ENCODE measurements around the gene DSCAM. TPM values are rescaled to one million over a fixed set of nuclear protein-coding genes. Genes with fewer than 3 reads are reported as not detected.

Gene DSCAM
- total and polyA plus RNA-seq, 2 experiments from 2014 or later, result not detected

DNA sequence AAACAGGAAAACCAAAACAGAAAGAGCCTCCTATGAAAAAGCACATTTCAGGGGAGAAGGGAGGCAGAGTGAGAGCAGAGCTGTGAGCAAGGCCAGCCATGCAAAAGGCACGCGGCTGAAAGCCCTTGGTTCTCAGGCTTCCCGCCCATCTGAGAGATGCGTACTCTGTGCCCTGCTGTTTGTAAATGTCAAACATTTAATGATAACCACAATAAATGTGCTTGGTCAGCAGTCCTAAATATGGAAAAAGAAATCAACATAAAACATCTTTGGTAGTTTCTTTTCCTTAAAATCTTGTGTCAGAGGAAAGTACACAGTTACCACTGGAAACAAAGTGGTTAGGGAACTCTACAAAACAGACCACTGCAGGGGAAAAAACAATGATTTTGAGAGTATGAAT is 283.1 kb downstream of the DSCAM start:
- Histone ChIP-seq H3K27ac (no peak overlapping the region), H3K4me3 (no peak overlapping the region), H2AFZ (no peak overlapping the region), H3K4me2 (ENCODE audit: unreplicated experiment) (no peak overlapping the region), H3K4me1 (ENCODE audit: insufficient read depth) (no peaks in the 10 kb centered on the region), H3K36me3 (ENCODE audit: low read depth) (no peaks in the 10 kb centered on the region), H3K9ac (no peak overlapping the region), H3K27me3 (replicated peaks; ENCODE audit: insufficient read depth) (no peaks in the 10 kb centered on the region), H3F3A (ENCODE audit: insufficient read depth) (no peaks in the 10 kb centered on the region), H3K9me2 (ENCODE audit: insufficient read depth) (no peaks in the 10 kb centered on the region), H3K79me2 (ENCODE audit: insufficient read depth) (no peaks in the 10 kb centered on the region), H4K20me1 (ENCODE audit: insufficient read depth) (no peaks in the 10 kb centered on the region), H3K9me3 (ENCODE audit: low read depth) (no peaks in the 10 kb centered on the region)
- no peak for TF ChIP-seq EZH2phosphoT487 (IDR thresholded peaks at IDR 0.05; ENCODE audit: insufficient read depth, low read depth)
- no peak for TF ChIP-seq EZH2 (IDR thresholded peaks at IDR 0.05; ENCODE audit: insufficient read depth, poor library complexity, severe bottlenecking)
- in situ Hi-C loops (cut with MboI), result no loop called here
- 1 to 3% methylated on average over 4 of the region's 4 CpGs for WGBS, 2 experiments (ENCODE audit: low coverage in 1 of 2, low lambda C conversion rate in 2 of 2, missing lambda C conversion rate in 2 of 2)
- DNase-seq, result no peak

DNA sequence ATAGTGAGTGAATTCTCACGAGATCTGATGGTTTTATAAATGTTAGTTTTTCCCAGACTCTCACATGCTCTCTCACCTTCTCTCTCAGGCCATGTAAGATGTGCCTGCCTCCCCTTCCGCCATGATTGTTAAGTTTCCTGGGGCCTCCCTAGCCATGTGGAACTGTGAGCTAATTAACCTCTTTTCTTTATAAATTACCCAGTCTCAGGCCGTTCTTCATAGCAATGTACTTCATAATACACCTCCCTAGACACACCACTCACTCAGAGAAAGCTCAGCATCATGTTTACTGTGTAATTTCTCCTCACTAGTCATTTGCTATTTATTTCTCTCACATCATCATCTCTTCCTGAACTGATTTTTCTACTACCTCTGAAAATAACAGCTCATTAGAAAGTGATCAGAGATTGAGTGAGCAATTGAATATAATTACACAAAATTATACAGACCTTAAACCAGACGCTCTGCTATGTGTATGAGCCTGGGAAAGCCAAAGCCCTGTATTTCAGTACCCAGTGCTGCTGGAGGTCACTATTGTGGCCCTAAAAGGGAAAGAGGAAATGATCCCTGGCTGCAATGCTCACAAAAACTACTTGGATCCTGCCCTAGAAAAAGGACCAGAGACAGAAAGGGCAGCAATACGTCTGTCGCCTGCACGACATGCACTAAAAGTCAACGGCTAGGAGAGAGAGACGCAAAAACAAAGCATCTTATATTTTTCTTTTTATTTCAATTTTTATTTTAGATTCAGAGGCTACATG is 284.5 kb downstream of the DSCAM start:
- DNase-seq, result no peak
- Histone ChIP-seq H3K27me3 (replicated peaks; ENCODE audit: insufficient read depth) (no peaks in the 10 kb centered on the region), H2AFZ (no peak overlapping the region), H3K36me3 (ENCODE audit: low read depth) (no peaks in the 10 kb centered on the region), H4K20me1 (ENCODE audit: insufficient read depth) (no peaks in the 10 kb centered on the region), H3K4me3 (no peak overlapping the region), H3K9ac (no peak overlapping the region), H3F3A (ENCODE audit: insufficient read depth) (no peaks in the 10 kb centered on the region), H3K79me2 (ENCODE audit: insufficient read depth) (no peaks in the 10 kb centered on the region), H3K27ac (no peak overlapping the region), H3K9me3 (ENCODE audit: low read depth) (no peaks in the 10 kb centered on the region), H3K4me1 (ENCODE audit: insufficient read depth) (no peaks in the 10 kb centered on the region), H3K9me2 (ENCODE audit: insufficient read depth) (no peaks in the 10 kb centered on the region), H3K4me2 (ENCODE audit: unreplicated experiment) (no peak overlapping the region)
- in situ Hi-C loops (cut with MboI), result no loop called here
- WGBS, 2 experiments (ENCODE audit: low coverage in 1 of 2, low lambda C conversion rate in 2 of 2, missing lambda C conversion rate in 2 of 2), result 43 to 53% methylated on average over 9 of the region's 9 CpGs
- TF ChIP-seq EZH2 (IDR thresholded peaks at IDR 0.05; ENCODE audit: insufficient read depth, poor library complexity, severe bottlenecking) (no peak), EZH2phosphoT487 (IDR thresholded peaks at IDR 0.05; ENCODE audit: insufficient read depth, low read depth) (no peak)

DNA sequence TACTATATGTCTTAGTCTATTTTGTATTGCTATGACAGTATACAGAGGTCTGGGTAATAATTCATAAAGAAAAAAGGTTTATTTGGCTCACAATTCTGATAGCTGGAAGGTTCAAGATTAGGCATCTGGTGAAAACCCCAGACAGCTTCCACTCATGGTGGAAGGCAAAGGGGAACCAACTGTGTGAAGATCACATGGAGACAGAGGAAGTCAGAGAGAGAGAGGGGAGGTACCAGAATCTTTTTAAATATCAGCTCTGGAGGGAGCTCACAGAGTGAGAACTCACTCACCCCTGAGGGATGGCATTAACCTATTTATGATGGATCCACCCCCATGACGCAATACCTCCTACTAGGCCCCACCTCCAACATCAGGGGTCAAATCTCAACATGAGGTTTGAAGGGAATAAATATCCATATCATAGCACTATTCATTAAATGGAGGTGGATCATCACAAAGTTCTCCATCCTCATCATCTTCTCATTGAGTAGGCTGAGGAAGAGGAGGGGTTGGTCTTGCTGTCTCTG is 290.5 kb downstream of the DSCAM start:
- H3K27ac ChIP-seq, result no peak overlapping the region
- no peak overlapping the region for H3K4me3 ChIP-seq
- DNase-seq, result no peak
- no peaks in the 10 kb centered on the region for H4K20me1 ChIP-seq (ENCODE audit: insufficient read depth)
- no peak overlapping the region for H2AFZ ChIP-seq
- H3K79me2 ChIP-seq (ENCODE audit: insufficient read depth), result no peaks in the 10 kb centered on the region
- no peaks in the 10 kb centered on the region for H3K36me3 ChIP-seq (ENCODE audit: low read depth)
- no peak overlapping the region for H3K4me2 ChIP-seq (ENCODE audit: unreplicated experiment)
- in situ Hi-C loops (cut with MboI), result no loop called here
- TF ChIP-seq EZH2phosphoT487 (IDR thresholded peaks at IDR 0.05; ENCODE audit: insufficient read depth, low read depth) (no peak), EZH2 (IDR thresholded peaks at IDR 0.05; ENCODE audit: insufficient read depth, poor library complexity, severe bottlenecking) (no peak)
- 13 to 38% methylated on average over 1 of the region's 1 CpG for WGBS, 2 experiments (ENCODE audit: low coverage in 1 of 2, low lambda C conversion rate in 2 of 2, missing lambda C conversion rate in 2 of 2)
- H3F3A ChIP-seq (ENCODE audit: insufficient read depth), result no peaks in the 10 kb centered on the region
- no peaks in the 10 kb centered on the region for H3K4me1 ChIP-seq (ENCODE audit: insufficient read depth)
- H3K9me3 ChIP-seq (ENCODE audit: low read depth), result no peaks in the 10 kb centered on the region
- H3K9me2 ChIP-seq (ENCODE audit: insufficient read depth), result no peaks in the 10 kb centered on the region
- no peaks in the 10 kb centered on the region for H3K27me3 ChIP-seq (replicated peaks; ENCODE audit: insufficient read depth)
- no peak overlapping the region for H3K9ac ChIP-seq

DNA sequence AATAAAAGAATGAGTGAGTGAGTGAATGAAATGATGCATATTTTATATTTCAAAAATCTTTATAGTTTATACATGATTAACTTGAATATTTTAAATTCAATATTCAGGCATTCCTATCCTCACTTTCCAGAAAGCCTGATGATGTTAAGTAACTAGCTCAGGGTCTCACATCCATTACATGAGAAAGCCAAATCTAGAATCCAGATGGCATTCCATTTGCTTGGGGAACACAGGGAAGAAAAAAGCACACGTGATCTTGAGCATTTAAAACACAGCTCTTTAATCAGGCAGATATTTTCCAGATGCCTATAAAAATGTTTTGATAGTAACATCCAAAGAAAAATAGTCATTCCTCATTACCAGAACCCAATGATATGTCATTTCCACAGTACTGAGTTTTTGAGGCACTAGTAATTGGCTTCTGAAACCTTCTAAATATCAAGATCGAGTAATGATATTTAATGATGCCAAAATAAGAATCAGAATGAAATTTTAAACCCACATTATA is 291.9 kb downstream of the DSCAM start:
- Histone ChIP-seq H3K9me3 (ENCODE audit: low read depth) (no peaks in the 10 kb centered on the region), H4K20me1 (ENCODE audit: insufficient read depth) (no peaks in the 10 kb centered on the region), H2AFZ (no peak overlapping the region), H3K4me1 (ENCODE audit: insufficient read depth) (no peaks in the 10 kb centered on the region), H3K4me3 (no peak overlapping the region), H3K79me2 (ENCODE audit: insufficient read depth) (no peaks in the 10 kb centered on the region), H3K9ac (no peak overlapping the region), H3K27ac (no peak overlapping the region), H3K27me3 (replicated peaks; ENCODE audit: insufficient read depth) (no peaks in the 10 kb centered on the region), H3K36me3 (ENCODE audit: low read depth) (no peaks in the 10 kb centered on the region), H3K4me2 (ENCODE audit: unreplicated experiment) (no peak overlapping the region), H3K9me2 (ENCODE audit: insufficient read depth) (no peaks in the 10 kb centered on the region), H3F3A (ENCODE audit: insufficient read depth) (no peaks in the 10 kb centered on the region)
- no peak for DNase-seq
- TF ChIP-seq EZH2phosphoT487 (IDR thresholded peaks at IDR 0.05; ENCODE audit: insufficient read depth, low read depth), result no peak
- no peak for TF ChIP-seq EZH2 (IDR thresholded peaks at IDR 0.05; ENCODE audit: insufficient read depth, poor library complexity, severe bottlenecking)
- 0 to 1% methylated on average over 2 of the region's 2 CpGs for WGBS, 2 experiments (ENCODE audit: low coverage in 1 of 2, low lambda C conversion rate in 2 of 2, missing lambda C conversion rate in 2 of 2)
- in situ Hi-C loops (cut with MboI), result no loop called here
